ENCODE data around the gene KLHL2. TPM values are rescaled to one million over a fixed set of nuclear protein-coding genes. Genes with fewer than 3 reads are reported as not detected.
"Not testable (repeated sequence)": the region's sequence is repeated elsewhere in the genome, so short reads cannot be mapped to it uniquely, and the experiment has no call there.

Gene KLHL2
- total and polyA plus RNA-seq, 2 experiments from 2014 or later, result 7.1 to 14.8 TPM

- H3K4me1 ChIP-seq (ENCODE audit: insufficient read depth), result peaks cover 14% of the 10 kb centered on the region; the same call in 1 of the 2 replicates
- not testable (repeated sequence) for H3K27ac ChIP-seq (ENCODE audit: low read depth); H3K9me2 ChIP-seq (ENCODE audit: insufficient read depth); H3K4me2 ChIP-seq; H3K27me3 ChIP-seq (ENCODE audit: insufficient read depth); H4K20me1 ChIP-seq (replicated peaks; ENCODE audit: insufficient read depth); H3K36me3 Mint-ChIP-seq (ENCODE audit: low read depth); H3K9me3 Mint-ChIP-seq; H3K4me3 Mint-ChIP-seq; DNase-seq (ENCODE audit: low spot score); H3K4me3 ChIP-seq; H3K27me3 Mint-ChIP-seq (ENCODE audit: insufficient read depth, low read depth, poor library complexity); ATAC-seq; H3F3A ChIP-seq (replicated peaks; ENCODE audit: low read depth); H2AFZ ChIP-seq; H3K36me3 ChIP-seq (ENCODE audit: insufficient read depth); H3K27ac Mint-ChIP-seq
- H3K4me1 Mint-ChIP-seq, result peaks cover 35% of the 10 kb centered on the region
- peaks cover 45% of the 10 kb centered on the region for H3K79me2 ChIP-seq (replicated peaks; ENCODE audit: insufficient read depth)
Measured at GRCh38 chr4:165215034-165215751, 7.8 kb downstream of the KLHL2 start.

- peaks cover 28% of the 10 kb centered on the region; the same call in 2 of the 3 replicates for H3K4me1 Mint-ChIP-seq
- H3K27me3 Mint-ChIP-seq (ENCODE audit: insufficient read depth, low read depth, poor library complexity); DNase-seq (ENCODE audit: low spot score); ATAC-seq; H3F3A ChIP-seq (replicated peaks; ENCODE audit: low read depth); H4K20me1 ChIP-seq (replicated peaks; ENCODE audit: insufficient read depth); H3K36me3 Mint-ChIP-seq (ENCODE audit: low read depth); H3K9me2 ChIP-seq (ENCODE audit: insufficient read depth); H3K9me3 Mint-ChIP-seq; H3K27ac ChIP-seq (ENCODE audit: low read depth); H3K4me3 Mint-ChIP-seq; H3K4me3 ChIP-seq; H2AFZ ChIP-seq; H3K4me1 ChIP-seq (ENCODE audit: insufficient read depth); H3K27ac Mint-ChIP-seq; H3K27me3 ChIP-seq (ENCODE audit: insufficient read depth); H3K4me2 ChIP-seq; H3K36me3 ChIP-seq (ENCODE audit: insufficient read depth): not testable (repeated sequence)
- H3K79me2 ChIP-seq (replicated peaks; ENCODE audit: insufficient read depth), result peaks cover 38% of the 10 kb centered on the region
Measured at GRCh38 chr4:165215761-165216487, 8.6 kb downstream of the KLHL2 start.

- H3K4me2 ChIP-seq, result no peak overlapping the region
- Mint-ChIP-seq H3K36me3 (ENCODE audit: low read depth) (no peaks in the 10 kb centered on the region), H3K9me3 (no peaks in the 10 kb centered on the region), H3K4me3 (no peak overlapping the region), H3K4me1 (peaks cover 29% of the 10 kb centered on the region; the same call in 2 of the 3 replicates), H3K27ac (no peak overlapping the region), H3K27me3 (ENCODE audit: insufficient read depth, low read depth, poor library complexity) (peaks cover 5% of the 10 kb centered on the region)
- H3F3A ChIP-seq (replicated peaks; ENCODE audit: low read depth), result no peaks in the 10 kb centered on the region
- no peaks in the 10 kb centered on the region for H3K27me3 ChIP-seq (ENCODE audit: insufficient read depth)
- H3K36me3 ChIP-seq (ENCODE audit: insufficient read depth), result no peaks in the 10 kb centered on the region
- no peaks in the 10 kb centered on the region for H4K20me1 ChIP-seq (replicated peaks; ENCODE audit: insufficient read depth)
- H2AFZ ChIP-seq, result no peak overlapping the region
- peaks cover 5% of the 10 kb centered on the region; the same call in 1 of the 2 replicates for H3K4me1 ChIP-seq (ENCODE audit: insufficient read depth)
- H3K27ac ChIP-seq (ENCODE audit: low read depth), result no peak overlapping the region
- no peaks in the 10 kb centered on the region for H3K9me2 ChIP-seq (ENCODE audit: insufficient read depth)
- no peak for TF ChIP-seq STAT1 (IDR thresholded peaks at IDR 0.05; ENCODE audit: unreplicated experiment)
- TF ChIP-seq CREB1 (CRISPR knock-in tag; IDR thresholded peaks at IDR 0.05; ENCODE audit: low read depth), result no peak
- no peak for TF ChIP-seq POLR2AphosphoS5 (IDR thresholded peaks at IDR 0.05; ENCODE audit: low read depth)
- no peak for TF ChIP-seq JUNB (IDR thresholded peaks at IDR 0.05; ENCODE audit: unreplicated experiment)
- DNase-seq (ENCODE audit: low spot score) (no peak), ATAC-seq (no peak)
- H3K4me3 ChIP-seq, result no peak overlapping the region
- peaks cover 27% of the 10 kb centered on the region for H3K79me2 ChIP-seq (replicated peaks; ENCODE audit: insufficient read depth)
Measured at GRCh38 chr4:165217325-165217724, 10.0 kb downstream of the KLHL2 start.

- not testable (repeated sequence) for H3K27ac Mint-ChIP-seq; H3K27ac ChIP-seq (ENCODE audit: low read depth); H4K20me1 ChIP-seq (replicated peaks; ENCODE audit: insufficient read depth); H2AFZ ChIP-seq; H3K4me3 ChIP-seq; DNase-seq (ENCODE audit: low spot score); H3K27me3 ChIP-seq (ENCODE audit: insufficient read depth); H3K4me3 Mint-ChIP-seq; H3K79me2 ChIP-seq (replicated peaks; ENCODE audit: insufficient read depth); H3K36me3 ChIP-seq (ENCODE audit: insufficient read depth); H3K36me3 Mint-ChIP-seq (ENCODE audit: low read depth); H3K4me1 ChIP-seq (ENCODE audit: insufficient read depth); H3K27me3 Mint-ChIP-seq (ENCODE audit: insufficient read depth, low read depth, poor library complexity); H3F3A ChIP-seq (replicated peaks; ENCODE audit: low read depth); H3K4me2 ChIP-seq; H3K9me3 Mint-ChIP-seq; H3K9me2 ChIP-seq (ENCODE audit: insufficient read depth)
- ATAC-seq, result peak; percentile 56
- peaks cover 15% of the 10 kb centered on the region; the same call in 2 of the 3 replicates for H3K4me1 Mint-ChIP-seq
Measured at GRCh38 chr4:165221306-165221705, 13.9 kb downstream of the KLHL2 start.

- not testable (repeated sequence) for H3K36me3 Mint-ChIP-seq (ENCODE audit: low read depth); H3K36me3 ChIP-seq (ENCODE audit: insufficient read depth); H3K4me2 ChIP-seq; DNase-seq (ENCODE audit: low spot score); H3F3A ChIP-seq (replicated peaks; ENCODE audit: low read depth); H3K27ac ChIP-seq (ENCODE audit: low read depth); H3K4me1 ChIP-seq (ENCODE audit: insufficient read depth); H3K9me3 Mint-ChIP-seq; H4K20me1 ChIP-seq (replicated peaks; ENCODE audit: insufficient read depth); H3K27me3 Mint-ChIP-seq (ENCODE audit: insufficient read depth, low read depth, poor library complexity); H3K4me3 Mint-ChIP-seq; H3K9me2 ChIP-seq (ENCODE audit: insufficient read depth); H2AFZ ChIP-seq; H3K79me2 ChIP-seq (replicated peaks; ENCODE audit: insufficient read depth); H3K27me3 ChIP-seq (ENCODE audit: insufficient read depth); H3K4me3 ChIP-seq
- ATAC-seq, result peak; percentile 63
- H3K27ac Mint-ChIP-seq, result peak overlapping the region; percentile 94
- H3K4me1 Mint-ChIP-seq, result peaks cover 15% of the 10 kb centered on the region; the same call in 2 of the 3 replicates
Measured at GRCh38 chr4:165221993-165222650, 14.8 kb downstream of the KLHL2 start.

All from GM23338 (cell line).